ENCODE data around the gene FGF22.

- TF ChIP-seq CTCF (IDR thresholded peaks at IDR 0.05): no peak
- TF ChIP-seq EZH2 (IDR thresholded peaks at IDR 0.05; ENCODE audit: borderline replicate concordance, insufficient read depth, low read depth, low read length, poor library complexity, severe bottlenecking): no peak
Measured at GRCh38 chr19:670609-671075, 31.0 kb downstream of the FGF22 start.

All from B cell (primary cell).